HT-29 (cell line): Measurements from ENCODE around the gene ASTN2. TPM values are rescaled to one million over a fixed set of nuclear protein-coding genes. Genes with fewer than 3 reads are reported as not detected.

ENCODE experiments used
- DNase-seq: peaks from one replicate; pipeline ENCODE4 v3.0.0-alpha.2; 2015; ENCODE audit warnings: low spot score
- total RNA-seq: library from RNA; depleted of rRNA; stranded (reverse); fragments of >200 nt; shearing (Covaris generic); gene quantifications from 2 replicates; pipeline ENCODE4 v1.2.3, GENCODE V29; 2014

ASTN2 gene
- total RNA-seq, 1 experiment from 2014 or later: 4.0 TPM

- DNase-seq: no peak
These were observed 657.8 kb downstream of the ASTN2 start for GRCh38 chr9:116757030-116757429.

- no peak for DNase-seq
These were observed 661.5 kb downstream of the ASTN2 start for GRCh38 chr9:116753389-116753788.

GRCh38 chr9:116750510-116750909 lies 664.3 kb downstream of the ASTN2 start:
- DNase-seq: no peak

GRCh38 chr9:116749772-116750171 lies 665.1 kb downstream of the ASTN2 start:
- no peak for DNase-seq

- no peak for DNase-seq
These were observed 665.7 kb downstream of the ASTN2 start for GRCh38 chr9:116749176-116749575.

GRCh38 chr9:116741742-116742141 lies 673.1 kb downstream of the ASTN2 start:
- DNase-seq: no peak

- no peak for DNase-seq
These were observed 673.6 kb downstream of the ASTN2 start for GRCh38 chr9:116741086-116741740.

GRCh38 chr9:116737152-116737546 lies 677.7 kb downstream of the ASTN2 start:
- DNase-seq: peak; percentile 89

GRCh38 chr9:116736399-116737151 lies 678.3 kb downstream of the ASTN2 start:
- DNase-seq: no peak

- DNase-seq: no peak
These were observed 681.7 kb downstream of the ASTN2 start for GRCh38 chr9:116733010-116733641.

GRCh38 chr9:116726602-116727001 lies 688.3 kb downstream of the ASTN2 start:
- DNase-seq: no peak

GRCh38 chr9:116724123-116724522 lies 690.7 kb downstream of the ASTN2 start:
- DNase-seq: no peak

- DNase-seq: no peak
These were observed 692.9 kb downstream of the ASTN2 start for GRCh38 chr9:116721944-116722343.

- no peak for DNase-seq
These were observed 693.4 kb downstream of the ASTN2 start for GRCh38 chr9:116721411-116721810.

GRCh38 chr9:116720111-116720510 lies 694.7 kb downstream of the ASTN2 start:
- no peak for DNase-seq

- no peak for DNase-seq
These were observed 696.7 kb downstream of the ASTN2 start for GRCh38 chr9:116718111-116718510.

- DNase-seq: no peak
These were observed 697.7 kb downstream of the ASTN2 start for GRCh38 chr9:116717150-116717549.

GRCh38 chr9:116716438-116716837 lies 698.4 kb downstream of the ASTN2 start:
- no peak for DNase-seq

- DNase-seq: no peak
These were observed 699.1 kb downstream of the ASTN2 start for GRCh38 chr9:116715751-116716150.

GRCh38 chr9:116713271-116713670 lies 701.6 kb downstream of the ASTN2 start:
- no peak for DNase-seq

GRCh38 chr9:116712781-116713180 lies 702.1 kb downstream of the ASTN2 start:
- no peak for DNase-seq
